ENCODE results near the gene C6orf120. TPM values are rescaled to one million over a fixed set of nuclear protein-coding genes. Genes with fewer than 3 reads are reported as not detected.

Gene C6orf120
- total RNA-seq, 2 experiments from 2014 or later, result 22.2 to 22.5 TPM

DNA sequence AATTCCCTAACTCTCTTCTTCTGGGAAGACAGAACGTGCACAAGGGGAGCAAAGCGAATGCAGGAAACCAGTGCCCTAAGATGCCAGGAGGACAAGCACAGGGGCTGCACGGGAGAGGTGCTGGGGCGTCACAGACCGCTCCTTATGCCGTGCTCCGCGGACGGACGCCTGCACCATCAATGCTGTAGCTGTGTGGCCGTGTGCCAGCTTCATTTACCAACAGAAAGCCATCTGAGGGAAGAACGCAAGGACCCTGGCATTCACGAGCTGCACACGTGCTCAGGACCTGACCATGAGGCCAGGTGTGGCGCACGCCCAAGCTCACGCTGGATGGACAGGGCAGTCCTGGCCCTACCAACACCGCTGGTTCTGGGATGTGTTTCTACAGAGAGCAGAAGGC, 35.5 kb upstream of the C6orf120 start:
- H3K27ac Mint-ChIP-seq, result no peak overlapping the region
- peaks cover 3% of the 10 kb centered on the region for H3K36me3 Mint-ChIP-seq
- no peaks in the 10 kb centered on the region for H3K27me3 Mint-ChIP-seq
- H3K9me3 Mint-ChIP-seq, result no peaks in the 10 kb centered on the region
- H3K4me1 Mint-ChIP-seq, result peaks cover 10% of the 10 kb centered on the region
- no peak for DNase-seq
- H3K4me3 Mint-ChIP-seq, result no peak overlapping the region
- POLR2A ChIA-PET, result interaction anchor here (0.5 kb wide), 1 partner anchor 423 kb away, joined by 3 read pairs; no protein-coding TSS in a partner anchor
- no peak for ATAC-seq (ENCODE audit: low read depth)

DNA sequence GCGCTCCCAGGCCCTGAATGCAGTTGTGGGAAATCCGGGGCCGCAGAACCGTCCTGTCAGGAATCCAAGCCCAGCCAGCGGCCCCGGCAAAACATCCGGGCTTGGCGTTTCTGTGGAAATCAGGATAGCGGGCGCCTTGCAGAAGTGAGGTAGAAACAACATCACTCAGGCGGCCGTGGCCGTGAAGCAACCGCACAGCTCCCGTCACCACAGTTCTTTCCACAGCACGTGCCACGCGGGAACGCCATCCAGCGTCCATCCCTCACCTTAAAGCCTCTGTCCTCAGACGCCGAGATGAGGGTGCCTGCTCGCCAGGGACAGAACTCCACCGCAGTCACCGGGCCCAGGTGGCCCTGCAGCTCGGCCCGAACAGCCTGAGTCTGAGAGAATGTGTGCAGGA, 34.2 kb upstream of the C6orf120 start:
- ATAC-seq (ENCODE audit: low read depth) (no peak), DNase-seq (no peak)
- Mint-ChIP-seq H3K36me3 (peaks cover 3% of the 10 kb centered on the region), H3K4me1 (peaks cover 13% of the 10 kb centered on the region), H3K4me3 (no peak overlapping the region), H3K27ac (no peak overlapping the region), H3K27me3 (no peaks in the 10 kb centered on the region), H3K9me3 (no peaks in the 10 kb centered on the region)
- POLR2A ChIA-PET, result no interaction called here

DNA sequence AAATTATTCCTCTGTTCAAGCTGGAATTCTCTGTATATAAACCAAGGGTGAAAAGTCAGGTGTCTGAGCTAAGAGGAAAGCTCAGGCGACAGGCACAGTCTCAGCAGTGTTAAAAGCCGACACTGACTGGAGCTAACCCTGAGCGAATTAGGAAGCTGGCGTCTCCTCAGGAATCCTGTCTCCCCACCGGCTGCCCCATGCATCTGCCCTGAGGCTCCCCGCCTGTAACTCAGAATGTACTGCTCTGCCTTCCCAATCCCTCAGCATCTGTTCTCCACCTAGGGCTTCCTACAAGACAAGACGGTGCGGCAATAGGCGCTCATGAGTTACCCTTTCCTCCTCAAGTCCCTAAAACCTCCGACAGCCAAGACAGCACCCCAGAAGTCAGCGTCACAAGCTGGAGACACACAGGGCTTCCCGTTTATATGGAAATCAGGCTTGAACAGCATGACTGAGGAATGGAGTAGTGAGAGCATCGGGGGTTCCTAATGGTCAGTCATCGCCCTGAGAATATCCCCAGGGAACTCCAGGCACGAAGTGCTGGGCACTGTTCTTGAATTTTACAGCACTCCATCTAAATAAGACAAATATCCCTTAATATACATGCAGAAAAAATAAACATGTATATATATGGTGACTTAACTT, 33.6 kb upstream of the C6orf120 start:
- H3K36me3 Mint-ChIP-seq, result peaks cover 5% of the 10 kb centered on the region

DNA sequence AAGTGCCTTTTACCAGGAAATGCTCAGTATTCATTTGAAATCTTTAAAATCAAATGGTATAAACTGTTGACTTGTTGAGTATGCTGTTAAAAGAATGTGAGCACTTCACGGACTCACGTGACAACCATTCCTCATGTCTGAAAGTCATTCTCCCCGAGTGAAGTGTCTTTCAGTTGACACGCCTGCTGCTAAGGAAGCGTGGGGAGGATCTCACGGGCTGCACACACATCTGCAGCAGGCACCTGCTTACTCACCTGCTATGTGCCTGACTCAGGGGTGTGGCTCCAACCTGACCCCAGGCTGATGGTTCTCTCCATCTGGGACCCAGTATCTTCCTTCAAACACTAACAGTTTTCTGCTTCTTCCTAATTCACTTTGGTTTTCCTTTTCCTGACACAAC, 32.8 kb upstream of the C6orf120 start:
- POLR2A ChIA-PET, result no interaction called here
- H3K36me3 Mint-ChIP-seq, result peaks cover 5% of the 10 kb centered on the region
- peak overlapping the region; percentile 53 for H3K27ac Mint-ChIP-seq
- ATAC-seq (ENCODE audit: low read depth) (no peak), DNase-seq (no peak)
- H3K27me3 Mint-ChIP-seq, result no peaks in the 10 kb centered on the region
- H3K4me3 Mint-ChIP-seq, result no peak overlapping the region
- peaks cover 13% of the 10 kb centered on the region for H3K4me1 Mint-ChIP-seq
- H3K9me3 Mint-ChIP-seq, result no peaks in the 10 kb centered on the region

More for the DNA sequence above, 33.6 kb upstream of the C6orf120 start:
- Mint-ChIP-seq H3K27ac (no peak overlapping the region), H3K4me1 (peaks cover 13% of the 10 kb centered on the region), H3K27me3 (no peaks in the 10 kb centered on the region), H3K9me3 (no peaks in the 10 kb centered on the region), H3K4me3 (no peak overlapping the region)
- ATAC-seq (ENCODE audit: low read depth), result no peak
- no peak for DNase-seq
- POLR2A ChIA-PET, result no interaction called here

DNA sequence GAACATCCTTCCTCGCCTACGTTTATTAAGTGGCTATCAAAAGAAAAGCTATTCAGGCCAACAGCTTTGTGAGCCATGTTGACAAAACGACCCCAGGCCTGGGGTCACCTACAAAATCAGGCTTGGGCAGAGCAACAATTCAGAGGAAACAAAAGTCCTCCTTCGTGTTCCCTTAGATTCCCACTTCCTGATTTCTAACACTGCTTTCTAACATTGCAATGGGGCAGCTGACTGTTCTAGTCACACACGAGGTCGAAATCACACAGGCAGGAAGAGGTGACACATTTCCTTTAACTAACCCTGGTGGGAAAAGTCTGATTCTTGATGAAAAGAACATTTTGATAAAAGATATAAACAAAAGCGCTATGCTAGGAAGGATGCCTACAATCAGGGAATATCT, 32.0 kb upstream of the C6orf120 start:
- Mint-ChIP-seq H3K4me3 (peak overlapping the region; percentile 3), H3K4me1 (peaks cover 13% of the 10 kb centered on the region), H3K9me3 (no peaks in the 10 kb centered on the region), H3K27ac (peak overlapping the region; percentile 53), H3K27me3 (no peaks in the 10 kb centered on the region), H3K36me3 (peaks cover 7% of the 10 kb centered on the region)
- ATAC-seq (ENCODE audit: low read depth), result peak; percentile 63
- POLR2A ChIA-PET, result interaction anchor here (0.5 kb wide), 1 partner anchor 1314 kb away, joined by 4 read pairs; no protein-coding TSS in a partner anchor
- no peak for DNase-seq

DNA sequence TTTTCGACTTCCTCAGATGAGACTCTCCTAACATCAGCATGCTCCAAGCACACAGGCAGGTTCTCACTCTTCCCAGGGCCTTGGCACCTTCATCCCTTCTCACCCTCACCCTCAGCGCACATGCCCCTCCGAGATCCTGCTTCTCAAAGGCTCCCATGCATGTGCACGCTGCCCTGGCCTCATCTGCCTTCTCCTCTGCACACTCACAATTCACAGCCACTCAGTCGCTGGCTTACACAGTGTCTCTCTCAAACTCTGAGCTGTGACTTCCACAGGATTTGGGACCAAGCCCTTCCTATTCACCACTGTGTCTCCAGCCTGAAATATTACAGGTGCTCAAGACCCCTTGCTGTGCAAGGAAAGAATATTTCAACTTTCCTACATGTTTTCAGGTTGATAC, 30.4 kb upstream of the C6orf120 start:
- Mint-ChIP-seq H3K4me3 (no peak overlapping the region), H3K27ac (no peak overlapping the region), H3K27me3 (no peaks in the 10 kb centered on the region), H3K36me3 (peaks cover 7% of the 10 kb centered on the region), H3K9me3 (no peaks in the 10 kb centered on the region), H3K4me1 (peaks cover 13% of the 10 kb centered on the region)
- no peak for DNase-seq
- POLR2A ChIA-PET, result no interaction called here
- ATAC-seq (ENCODE audit: low read depth), result no peak

DNA sequence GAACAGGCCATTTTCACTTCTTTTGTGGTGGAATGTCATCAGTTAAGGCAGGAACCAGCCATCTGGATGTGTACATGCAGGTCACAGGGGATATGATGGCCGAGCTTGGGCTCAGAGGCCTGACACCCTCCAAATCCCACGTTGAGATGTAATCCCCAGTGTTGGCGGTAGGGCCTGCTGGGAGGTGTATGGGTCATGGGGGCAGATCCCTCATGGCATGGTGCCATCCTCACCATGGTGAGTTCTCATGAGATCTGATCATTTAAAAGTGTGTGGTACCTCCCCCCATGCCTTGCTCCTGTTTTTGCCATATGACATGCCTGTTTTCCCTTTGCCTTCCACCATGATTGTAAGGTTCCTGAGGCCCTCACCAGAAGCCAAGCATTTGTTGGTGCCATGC, 26.9 kb upstream of the C6orf120 start:
- Mint-ChIP-seq H3K9me3 (no peaks in the 10 kb centered on the region), H3K27ac (no peak overlapping the region), H3K27me3 (no peaks in the 10 kb centered on the region), H3K4me1 (peaks cover 4% of the 10 kb centered on the region), H3K36me3 (peaks cover 12% of the 10 kb centered on the region), H3K4me3 (no peak overlapping the region)
- POLR2A ChIA-PET, result no interaction called here
- DNase-seq (no peak), ATAC-seq (ENCODE audit: low read depth) (no peak)

DNA sequence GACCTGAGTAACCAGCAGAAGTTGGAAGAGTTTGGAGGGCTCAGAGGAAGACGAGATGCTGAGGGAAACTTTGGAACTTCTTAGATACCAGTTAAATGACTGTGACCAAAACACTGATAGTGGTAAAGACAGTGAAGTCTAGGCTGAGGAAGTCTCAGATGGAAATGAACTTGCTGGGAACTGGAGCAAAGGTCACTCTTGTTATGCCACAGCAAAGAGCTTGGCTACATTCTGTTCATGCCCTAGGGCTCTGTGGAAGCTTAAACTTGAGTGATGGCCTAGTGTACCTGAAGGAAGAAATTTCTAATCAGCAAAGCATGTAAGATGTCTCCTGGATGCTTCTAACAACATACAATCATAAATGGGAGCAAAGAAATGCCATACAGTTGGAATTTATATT, 24.8 kb upstream of the C6orf120 start:
- Mint-ChIP-seq H3K9me3 (peaks cover 2% of the 10 kb centered on the region), H3K4me3 (no peak overlapping the region), H3K4me1 (no peaks in the 10 kb centered on the region), H3K36me3 (peaks cover 29% of the 10 kb centered on the region), H3K27ac (no peak overlapping the region), H3K27me3 (no peaks in the 10 kb centered on the region)
- DNase-seq (no peak), ATAC-seq (ENCODE audit: low read depth) (no peak)
- POLR2A ChIA-PET, result no interaction called here

DNA sequence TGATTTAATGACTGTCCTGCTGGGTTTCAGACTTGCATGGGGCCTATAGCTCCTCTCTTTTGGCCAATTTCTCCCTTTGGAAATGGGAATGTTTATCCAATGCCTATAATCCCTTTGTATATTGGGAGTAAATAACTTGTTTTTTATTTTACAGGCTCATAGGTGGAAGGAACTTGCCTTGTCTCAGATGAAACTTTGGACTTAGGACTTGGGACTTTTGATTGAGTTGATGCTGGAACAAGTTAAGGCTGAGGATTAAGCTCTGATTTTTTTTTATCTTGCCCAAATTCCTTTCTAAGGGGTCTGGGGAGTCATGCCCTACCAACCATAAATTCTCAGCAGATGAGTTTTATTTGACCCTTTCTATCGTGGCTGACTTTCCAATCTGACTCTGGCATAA, 23.6 kb upstream of the C6orf120 start:
- no peak overlapping the region for H3K27ac Mint-ChIP-seq
- H3K4me1 Mint-ChIP-seq, result peaks cover under 1% of the 10 kb centered on the region
- H3K27me3 Mint-ChIP-seq, result no peaks in the 10 kb centered on the region
- peaks cover 33% of the 10 kb centered on the region for H3K36me3 Mint-ChIP-seq
- no peak for ATAC-seq (ENCODE audit: low read depth)
- peaks cover 3% of the 10 kb centered on the region for H3K9me3 Mint-ChIP-seq
- POLR2A ChIA-PET, result no interaction called here
- DNase-seq, result no peak
- H3K4me3 Mint-ChIP-seq, result no peak overlapping the region

DNA sequence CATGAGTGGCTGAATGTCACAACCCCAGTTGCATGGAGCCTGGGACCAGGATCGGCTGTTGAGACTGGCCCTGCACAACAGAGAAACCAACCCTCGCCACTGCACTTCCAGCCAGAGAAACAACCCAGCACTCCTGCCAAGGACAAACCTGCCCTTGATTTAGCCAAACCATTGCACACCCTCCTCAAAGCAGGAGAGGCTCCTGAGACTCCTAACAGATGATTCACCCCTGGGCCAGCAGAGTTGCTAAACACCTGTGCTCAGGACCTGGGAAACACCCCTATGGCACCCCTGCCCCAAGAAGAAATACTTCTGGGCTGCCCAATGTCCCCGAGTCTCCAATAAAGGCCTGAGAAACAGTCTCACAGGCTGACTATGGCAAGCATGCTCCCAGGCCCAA, 17.9 kb upstream of the C6orf120 start:
- H3K4me1 Mint-ChIP-seq, result peaks cover 1% of the 10 kb centered on the region
- no peaks in the 10 kb centered on the region for H3K27me3 Mint-ChIP-seq
- POLR2A ChIA-PET, result no interaction called here
- DNase-seq (no peak), ATAC-seq (ENCODE audit: low read depth) (no peak)
- H3K4me3 Mint-ChIP-seq, result no peak overlapping the region
- H3K27ac Mint-ChIP-seq, result no peak overlapping the region
- H3K9me3 Mint-ChIP-seq, result peaks cover 11% of the 10 kb centered on the region
- H3K36me3 Mint-ChIP-seq, result peaks cover 70% of the 10 kb centered on the region

DNA sequence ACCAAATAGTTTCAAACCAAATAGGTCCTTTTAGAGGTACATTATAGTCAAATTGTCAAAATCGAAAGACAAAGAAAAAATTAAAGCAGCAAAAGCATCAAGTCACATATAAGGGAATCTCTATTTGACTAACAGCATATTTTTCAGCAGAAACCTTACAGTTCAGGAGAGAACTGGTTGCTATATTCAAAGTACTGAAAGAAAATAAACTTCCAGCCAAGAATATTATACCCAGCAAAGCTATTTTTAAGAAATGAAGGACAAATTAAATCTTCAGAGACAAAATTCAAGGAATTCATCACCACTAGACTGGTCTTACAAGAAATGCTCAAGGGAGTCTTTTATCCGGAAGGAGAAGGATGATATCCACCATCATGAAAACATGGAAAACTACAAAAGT, 16.1 kb upstream of the C6orf120 start:
- Mint-ChIP-seq H3K4me3 (no peak overlapping the region), H3K27ac (no peak overlapping the region), H3K36me3 (peaks cover 67% of the 10 kb centered on the region), H3K9me3 (peaks cover 11% of the 10 kb centered on the region), H3K4me1 (peaks cover 1% of the 10 kb centered on the region), H3K27me3 (no peaks in the 10 kb centered on the region)
- POLR2A ChIA-PET, result interaction anchor here (1.1 kb wide), 1 partner anchor 15 kb away, joined by 3 read pairs; no protein-coding TSS in a partner anchor
- no peak for DNase-seq
- ATAC-seq (ENCODE audit: low read depth), result no peak

DNA sequence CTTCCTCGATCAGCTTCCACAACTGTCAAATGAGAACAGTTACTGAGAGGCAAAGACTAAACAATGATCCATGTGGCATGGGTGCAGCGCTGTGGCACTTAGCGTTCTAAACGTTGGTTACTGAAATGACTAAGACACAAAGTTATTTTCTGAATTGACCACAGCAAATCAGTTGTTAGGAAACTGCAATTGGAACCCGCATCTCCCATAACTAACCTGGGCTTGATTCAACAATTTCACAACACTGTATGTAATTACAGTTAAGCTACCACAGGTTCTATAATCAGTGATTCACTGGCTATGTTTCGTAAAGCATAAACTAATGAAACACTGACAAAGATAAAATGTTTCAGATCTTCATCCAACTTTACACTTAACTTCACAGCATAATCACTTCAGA, 12.6 kb upstream of the C6orf120 start:
- Mint-ChIP-seq H3K9me3 (peaks cover 12% of the 10 kb centered on the region), H3K4me1 (no peaks in the 10 kb centered on the region), H3K27ac (no peak overlapping the region), H3K4me3 (no peak overlapping the region), H3K36me3 (peaks cover 49% of the 10 kb centered on the region), H3K27me3 (no peaks in the 10 kb centered on the region)
- ATAC-seq (ENCODE audit: low read depth) (no peak), DNase-seq (no peak)
- POLR2A ChIA-PET, result no interaction called here

DNA sequence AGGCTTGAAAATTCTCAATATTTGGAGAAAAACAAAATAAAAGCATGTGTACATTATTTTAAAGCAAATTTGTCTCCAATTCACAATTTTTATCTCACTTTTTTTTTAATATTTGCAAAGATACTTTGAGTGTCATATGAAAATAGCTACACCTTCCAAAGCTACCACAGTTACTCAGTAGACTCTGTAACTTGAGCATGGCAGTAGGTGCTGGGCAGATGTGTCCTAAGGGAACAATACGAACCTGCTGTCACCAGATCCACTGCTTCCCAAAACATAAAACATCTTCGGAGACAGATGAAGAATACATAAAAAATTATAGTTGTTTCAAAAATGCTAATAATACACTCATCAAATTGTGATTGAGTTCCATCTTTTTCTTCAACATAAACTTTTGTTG, 10.7 kb upstream of the C6orf120 start:
- Mint-ChIP-seq H3K9me3 (peaks cover 11% of the 10 kb centered on the region), H3K27ac (no peak overlapping the region), H3K27me3 (no peaks in the 10 kb centered on the region), H3K4me3 (no peak overlapping the region), H3K36me3 (peaks cover 41% of the 10 kb centered on the region), H3K4me1 (no peaks in the 10 kb centered on the region)
- ATAC-seq (ENCODE audit: low read depth) (no peak), DNase-seq (no peak)
- POLR2A ChIA-PET, result no interaction called here

DNA sequence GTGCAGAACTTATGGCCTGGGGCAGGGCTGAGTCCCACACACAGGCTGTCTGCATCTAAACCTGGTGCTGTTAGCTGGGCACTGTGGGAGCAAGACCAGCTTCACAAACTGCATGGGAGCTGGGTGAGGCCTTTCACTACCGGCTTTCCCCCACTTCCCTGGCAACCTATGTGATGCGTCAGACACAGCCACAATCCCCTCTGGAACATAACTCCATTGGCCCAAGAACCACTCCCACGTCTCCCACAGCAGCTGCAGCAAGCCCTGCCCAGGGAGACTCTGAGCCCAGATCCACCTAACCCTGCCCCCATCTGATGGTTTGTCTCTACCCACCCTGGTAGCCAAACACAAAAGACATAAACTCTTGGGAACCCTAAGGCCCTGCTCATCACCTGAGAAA, 9.4 kb upstream of the C6orf120 start:
- POLR2A ChIA-PET, result no interaction called here
- no peak overlapping the region for H3K27ac Mint-ChIP-seq

More for the DNA sequence above, 9.4 kb upstream of the C6orf120 start:
- no peaks in the 10 kb centered on the region for H3K27me3 Mint-ChIP-seq
- H3K36me3 Mint-ChIP-seq, result peaks cover 33% of the 10 kb centered on the region
- ATAC-seq (ENCODE audit: low read depth), result no peak
- no peak for DNase-seq
- H3K4me1 Mint-ChIP-seq, result no peaks in the 10 kb centered on the region
- H3K4me3 Mint-ChIP-seq, result no peak overlapping the region
- peaks cover 8% of the 10 kb centered on the region for H3K9me3 Mint-ChIP-seq
